Esophagus muscularis mucosa (tissue), 3 donors: Measurements from ENCODE around the gene MYO7B.

Experiments
- CTCF ChIP-seq, 3 experiments: fragments of 200-600 bp in 2 of 3; fragments of 450-650 bp in 1 of 3; sonication (generic) in 2 of 3; IDR thresholded peaks; one replicate each; pipeline ENCODE4 v1.5.1; 2017 to 2019; ENCODE audit warnings: antibody characterized with exemption in 3 of 3, mild to moderate bottlenecking in 2 of 3, moderate library complexity in 1 of 3
- POLR2A ChIP-seq: fragments of 450-650 bp; IDR thresholded peaks from one replicate; pipeline ENCODE4 v1.6.1; 2017; ENCODE audit warnings: antibody characterized with exemption, moderate library complexity, mild to moderate bottlenecking, low read depth

GRCh38 chr2:127634626-127635379 is 99.3 kb downstream of the MYO7B start:
- TF ChIP-seq CTCF (IDR thresholded peaks at IDR 0.05) (no peak), POLR2A (no peak)
